Endothelial cell of umbilical vein (primary cell): ENCODE results near the gene RAB3C.

ENCODE experiments used
- EZH2 ChIP-seq: IDR thresholded peaks from 2 replicates; pipeline ENCODE4 v1.6.1; 2012; ENCODE audit warnings: borderline replicate concordance, low read depth, mild to moderate bottlenecking, moderate library complexity, low read length, inconsistent platforms; ENCODE audit not compliant: severe bottlenecking
- FOS ChIP-seq: IDR thresholded peaks from 2 replicates; pipeline ENCODE4 v1.6.1; 2011; ENCODE audit warnings: mild to moderate bottlenecking, low read length, moderate library complexity, borderline replicate concordance; ENCODE audit not compliant: insufficient read depth
- MAX ChIP-seq: IDR thresholded peaks from 2 replicates; pipeline ENCODE4 v1.6.1; 2011; ENCODE audit not compliant: insufficient read depth, insufficient read length
- POLR2A ChIP-seq: IDR thresholded peaks from 2 replicates; pipeline ENCODE4 v1.6.1; 2012; ENCODE audit warnings: low read depth, mild to moderate bottlenecking, control low read depth, low read length
- POLR2AphosphoS5 ChIP-seq: IDR thresholded peaks from 2 replicates; pipeline ENCODE4 v1.6.1; 2012; ENCODE audit warnings: low read depth, mild to moderate bottlenecking, control low read depth, low read length, moderate library complexity; ENCODE audit not compliant: insufficient read depth
- TF ChIP-seq, protein P1 (sequence below), 2 donors: IDR thresholded peaks; 1 replicate in 1 of 2; 2 replicates in 1 of 2; pipeline ENCODE4 v1.5.1; 2011; ENCODE audit warnings: low read length in 2 of 2, mild to moderate bottlenecking in 2 of 2, moderate library complexity in 2 of 2, control low read depth in 1 of 2, inconsistent platforms in 1 of 2, low read depth in 1 of 2; ENCODE audit not compliant: insufficient read depth in 1 of 2; ENCODE audit errors: extremely low read depth in 1 of 2

DNA sequence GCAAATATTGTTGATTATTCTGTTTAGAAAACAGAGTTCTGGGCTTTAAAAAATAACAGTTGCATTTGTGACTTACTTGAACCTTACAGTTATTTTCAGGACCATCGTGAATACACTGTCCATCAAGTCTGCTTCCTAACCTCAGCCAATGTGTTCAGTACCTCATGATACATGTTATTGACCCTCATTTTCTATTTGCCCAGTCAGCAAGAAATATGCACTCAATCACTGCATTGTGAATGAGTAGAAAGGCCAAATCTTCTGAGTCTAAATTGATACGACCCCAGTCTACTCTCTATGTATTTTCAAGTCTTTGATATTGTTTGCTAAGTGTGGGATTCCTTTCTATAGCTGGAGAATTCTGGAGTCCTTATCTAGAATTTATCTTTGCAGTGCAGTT lies 156.2 kb downstream of the RAB3C start:
- no peak for TF ChIP-seq POLR2A
- TF ChIP-seq, protein P1, sequence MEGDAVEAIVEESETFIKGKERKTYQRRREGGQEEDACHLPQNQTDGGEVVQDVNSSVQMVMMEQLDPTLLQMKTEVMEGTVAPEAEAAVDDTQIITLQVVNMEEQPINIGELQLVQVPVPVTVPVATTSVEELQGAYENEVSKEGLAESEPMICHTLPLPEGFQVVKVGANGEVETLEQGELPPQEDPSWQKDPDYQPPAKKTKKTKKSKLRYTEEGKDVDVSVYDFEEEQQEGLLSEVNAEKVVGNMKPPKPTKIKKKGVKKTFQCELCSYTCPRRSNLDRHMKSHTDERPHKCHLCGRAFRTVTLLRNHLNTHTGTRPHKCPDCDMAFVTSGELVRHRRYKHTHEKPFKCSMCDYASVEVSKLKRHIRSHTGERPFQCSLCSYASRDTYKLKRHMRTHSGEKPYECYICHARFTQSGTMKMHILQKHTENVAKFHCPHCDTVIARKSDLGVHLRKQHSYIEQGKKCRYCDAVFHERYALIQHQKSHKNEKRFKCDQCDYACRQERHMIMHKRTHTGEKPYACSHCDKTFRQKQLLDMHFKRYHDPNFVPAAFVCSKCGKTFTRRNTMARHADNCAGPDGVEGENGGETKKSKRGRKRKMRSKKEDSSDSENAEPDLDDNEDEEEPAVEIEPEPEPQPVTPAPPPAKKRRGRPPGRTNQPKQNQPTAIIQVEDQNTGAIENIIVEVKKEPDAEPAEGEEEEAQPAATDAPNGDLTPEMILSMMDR (IDR thresholded peaks at IDR 0.05; ENCODE audit: extremely low read depth in 1 of 2, insufficient read depth in 1 of 2, low read depth in 1 of 2, low read length in 2 of 2), result no peak
- no peak for TF ChIP-seq POLR2AphosphoS5
- TF ChIP-seq MAX, result no peak
- TF ChIP-seq EZH2, result no peak
- no peak for TF ChIP-seq FOS
